ENCODE measurements around the gene PIM3.

Gene PIM3

GRCh38 chr22:49960159-49961004, at the start of gene PIM3:
TSS of gene PIM3 (plus strand) at chr22:49960772. CDS start at chr22:49960948, 176 bp downstream.
- DNase-seq: peak; percentile 96

GRCh38 chr22:49911881-49912625, 48.5 kb upstream of the PIM3 start:
- DNase-seq: no peak

DNA sequence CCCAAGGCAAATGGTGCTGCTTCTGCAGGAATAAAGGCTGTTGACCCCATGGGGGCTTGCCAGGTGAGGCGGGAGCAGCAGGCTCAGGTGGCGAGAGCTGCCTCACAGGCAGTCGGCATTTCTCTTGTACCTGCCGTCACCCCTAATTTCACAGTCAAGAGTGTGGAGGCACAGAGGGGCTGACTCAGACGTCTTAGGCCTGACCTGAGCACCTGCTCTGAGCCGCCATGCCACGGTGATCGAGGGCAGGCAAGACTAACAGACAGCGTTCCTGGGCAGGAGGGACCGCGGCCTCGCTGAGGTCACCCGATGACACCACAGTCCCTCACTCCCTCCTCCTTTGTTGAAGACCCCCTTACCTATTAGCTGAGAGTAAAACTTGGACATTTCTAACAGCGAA, 47.5 kb upstream of the PIM3 start:
- DNase-seq: no peak

DNA sequence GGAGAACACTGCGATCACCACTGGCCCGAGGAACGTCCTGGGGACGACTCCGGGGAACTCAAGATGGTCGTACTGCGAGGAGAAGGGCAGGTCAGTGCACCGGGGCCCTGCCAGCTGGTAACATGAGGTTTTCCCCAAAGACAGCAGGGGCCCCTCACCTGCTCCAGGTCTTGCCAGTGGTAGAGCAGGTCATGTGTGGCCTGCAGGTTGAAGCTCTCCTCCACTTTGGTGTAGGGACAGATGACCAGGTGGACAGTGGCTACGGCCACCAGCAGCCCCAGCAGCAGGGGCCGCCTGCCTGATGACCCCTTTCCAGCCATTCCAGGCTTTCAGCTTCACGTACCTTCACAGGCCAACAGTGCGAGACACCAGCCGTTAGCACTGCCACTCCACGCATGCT, 47.1 kb upstream of the PIM3 start:
- no peak for DNase-seq

DNA sequence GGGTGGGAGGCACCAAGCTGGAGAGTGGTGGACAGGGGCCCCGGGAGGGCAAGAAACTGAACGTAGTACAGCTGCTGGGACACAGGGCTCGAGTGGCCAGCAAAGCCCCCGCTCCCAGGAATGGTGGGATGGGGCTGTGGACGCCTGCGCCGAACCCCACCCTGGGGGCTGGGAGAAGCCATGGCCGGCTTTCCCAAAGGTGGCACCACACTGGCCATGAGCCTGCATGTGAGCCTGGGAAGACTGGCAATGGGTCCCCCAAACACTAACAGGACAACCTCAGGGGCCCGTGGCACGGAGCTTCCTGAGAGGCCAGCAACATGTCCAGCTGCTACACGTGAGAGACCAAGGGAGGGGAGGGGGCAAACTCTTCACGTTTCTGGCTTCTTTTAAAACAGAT, 46.3 kb upstream of the PIM3 start:
- DNase-seq: no peak

- no peak for DNase-seq
Measured at GRCh38 chr22:49915610-49916009, 45.0 kb upstream of the PIM3 start.

DNA sequence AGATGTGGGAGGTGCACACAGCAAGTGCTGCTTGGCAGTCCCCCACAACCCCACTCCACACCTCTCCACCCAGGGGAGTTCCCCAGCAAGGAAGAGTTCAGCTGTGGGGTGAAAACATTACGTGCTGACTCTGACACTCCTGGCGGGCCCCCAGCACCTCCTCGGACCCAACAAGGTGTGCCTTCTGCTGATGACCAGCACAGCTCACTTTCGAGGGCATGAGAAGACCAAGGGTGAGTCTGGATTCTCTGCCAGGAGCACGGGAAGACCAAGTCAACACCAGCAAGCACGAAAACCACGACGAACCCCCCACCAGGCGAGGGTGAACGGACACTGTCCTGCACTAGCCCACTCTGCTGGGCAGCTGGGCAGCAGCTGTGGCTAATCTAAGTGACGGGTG, 43.7 kb upstream of the PIM3 start:
- no peak for DNase-seq

DNA sequence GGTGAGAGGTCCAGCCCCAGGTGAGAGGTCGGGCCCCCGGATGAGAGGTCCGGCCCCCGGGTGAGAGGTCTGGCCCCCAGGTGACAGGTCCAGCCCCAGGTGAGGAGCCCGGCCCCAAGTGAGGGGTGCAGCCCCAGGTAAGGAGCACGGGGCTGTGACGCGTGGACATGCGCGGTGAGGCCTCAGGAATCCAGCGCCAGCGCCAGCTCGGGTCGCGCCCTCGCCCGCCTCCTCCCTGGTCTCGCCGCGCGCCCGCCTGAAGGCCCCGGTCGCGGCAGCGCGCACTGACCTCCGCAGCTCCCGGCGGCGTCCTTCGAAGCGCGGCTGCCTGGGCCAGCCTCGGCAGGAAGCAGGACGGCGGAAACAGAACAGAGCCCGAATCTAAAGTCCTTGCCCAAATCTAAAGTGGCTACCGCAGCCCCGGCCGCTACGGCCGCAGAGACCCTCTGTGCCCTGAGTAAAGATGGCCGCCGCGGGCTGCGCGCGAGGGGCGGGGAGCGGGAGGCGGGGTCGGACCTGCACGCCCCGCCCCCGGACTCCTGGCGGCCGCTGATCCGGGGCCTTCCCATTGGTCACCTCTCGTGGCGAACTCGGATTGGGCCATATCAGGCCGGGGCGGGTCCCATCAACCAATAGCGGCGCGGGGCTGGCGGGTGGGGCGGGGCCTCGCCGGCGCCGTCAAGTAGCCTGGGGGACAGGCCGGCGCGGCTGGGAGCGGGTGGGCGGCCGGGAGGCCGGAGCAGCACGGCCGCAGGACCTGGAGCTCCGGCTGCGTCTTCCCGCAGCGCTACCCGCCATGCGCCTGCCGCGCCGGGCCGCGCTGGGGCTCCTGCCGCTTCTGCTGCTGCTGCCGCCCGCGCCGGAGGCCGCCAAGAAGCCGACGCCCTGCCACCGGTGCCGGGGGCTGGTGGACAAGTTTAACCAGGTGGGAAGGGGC, 42.3 kb upstream of the PIM3 start, which contains the start of the genes ALG12 and CRELD2:
TSS of gene ALG12 (minus strand) at position 465 of the 937 bp plus-strand sequence. CDS start 4,673 bp downstream, outside the sequence.
TSS of gene CRELD2 (plus strand) at position 661 of the 937 bp plus-strand sequence. CDS start at position 797, 136 bp downstream.
- DNase-seq: peak; percentile 94

DNA sequence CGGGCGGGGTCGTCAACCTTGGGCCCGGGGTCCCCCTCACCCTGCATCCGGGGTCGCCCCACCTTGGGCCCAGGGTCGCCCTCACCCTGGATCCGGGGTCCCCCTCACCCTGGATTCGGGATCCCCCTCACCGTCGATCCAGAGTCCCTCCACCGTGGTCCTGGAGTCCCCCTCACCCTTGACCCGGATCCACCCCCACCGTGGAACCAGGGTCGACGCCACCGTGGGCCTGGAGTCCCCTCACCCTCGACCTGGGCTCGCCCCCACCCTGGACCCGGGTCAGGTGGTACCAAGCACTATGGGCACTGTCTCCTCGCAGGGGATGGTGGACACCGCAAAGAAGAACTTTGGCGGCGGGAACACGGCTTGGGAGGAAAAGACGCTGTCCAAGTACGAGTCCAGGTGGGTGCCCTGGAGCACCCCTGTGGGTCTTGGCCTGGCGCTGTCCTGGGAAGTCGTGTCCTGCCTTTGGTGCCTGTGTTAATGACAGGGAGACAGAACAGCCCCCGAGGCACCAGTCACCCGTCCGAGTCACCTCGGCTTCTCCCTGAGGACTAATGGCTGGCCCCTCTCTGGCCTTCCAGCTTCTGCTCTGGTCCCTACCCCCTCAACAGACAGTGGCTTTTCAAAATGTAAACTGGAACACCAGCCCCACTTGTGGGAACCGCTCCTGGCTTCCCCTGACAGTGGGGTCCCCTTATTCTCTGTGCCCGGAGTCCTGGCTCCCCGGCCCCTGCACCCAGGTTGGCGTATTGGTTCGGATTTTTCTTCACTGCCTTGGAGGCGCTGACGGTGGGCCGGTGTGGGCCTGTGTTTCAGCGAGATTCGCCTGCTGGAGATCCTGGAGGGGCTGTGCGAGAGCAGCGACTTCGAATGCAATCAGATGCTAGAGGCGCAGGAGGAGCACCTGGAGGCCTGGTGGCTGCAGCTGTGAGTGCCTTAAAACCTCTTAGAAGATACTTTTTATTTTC, 41.4 kb upstream of the PIM3 start:
- no peak for DNase-seq

DNA sequence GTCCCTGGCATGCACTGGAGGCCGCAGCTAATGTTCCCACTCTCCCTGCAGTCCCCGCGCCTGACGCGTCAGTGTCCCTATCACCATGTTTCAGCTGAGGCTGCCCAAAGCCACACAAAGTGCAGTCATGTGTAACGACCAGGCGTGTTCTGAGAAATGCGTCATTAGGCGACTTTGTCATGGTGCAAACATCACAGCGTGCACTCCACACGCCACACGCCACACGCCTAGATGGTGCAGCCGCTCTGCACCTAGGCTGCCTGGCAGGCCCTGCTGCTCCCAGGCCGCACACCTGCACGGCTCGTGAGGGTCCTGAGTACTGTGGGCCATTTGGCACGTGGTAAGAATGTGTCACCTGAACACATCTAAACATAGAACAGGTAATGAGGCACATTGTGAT, 39.7 kb upstream of the PIM3 start:
- no peak for DNase-seq

GRCh38 chr22:49921508-49922278, 38.9 kb upstream of the PIM3 start:
- DNase-seq: no peak

GRCh38 chr22:49922484-49922883, 38.1 kb upstream of the PIM3 start:
- DNase-seq: no peak

DNA sequence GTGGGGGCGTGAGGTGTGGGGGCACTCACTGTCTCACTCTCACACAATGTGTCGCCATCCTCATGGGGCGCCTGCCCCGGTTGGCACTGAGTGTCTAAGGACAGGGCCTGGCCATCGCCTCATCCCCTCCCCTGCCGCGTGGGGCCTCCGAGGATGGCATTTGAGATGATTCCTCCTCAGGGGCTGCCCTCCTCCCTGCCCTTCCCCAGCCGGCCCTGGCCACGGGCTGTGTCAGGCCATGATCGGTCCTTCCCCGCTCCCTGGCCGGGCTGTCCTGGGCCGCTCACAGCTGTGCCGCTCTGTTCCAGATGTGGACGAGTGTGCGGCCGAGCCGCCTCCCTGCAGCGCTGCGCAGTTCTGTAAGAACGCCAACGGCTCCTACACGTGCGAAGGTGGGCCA, 37.6 kb upstream of the PIM3 start:
- no peak for DNase-seq

DNA sequence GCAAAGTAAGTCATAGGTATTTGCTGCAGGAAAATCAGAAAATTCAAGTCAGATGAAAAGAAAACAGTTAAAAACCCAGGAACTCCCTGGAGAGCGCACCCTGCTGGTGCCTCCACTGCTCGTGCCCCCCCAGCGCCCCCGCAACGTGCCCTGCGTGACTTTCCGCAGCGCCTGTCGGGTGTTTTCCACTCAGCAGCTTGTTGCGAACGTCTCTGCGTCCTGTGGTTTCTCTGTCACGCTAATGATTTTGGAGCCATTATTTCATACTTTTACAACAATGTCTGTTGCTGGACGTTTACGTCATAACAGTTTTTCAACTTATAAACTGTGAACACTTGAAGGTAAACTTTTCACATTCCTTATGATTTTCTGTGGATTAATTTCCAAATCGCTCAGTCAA, 37.1 kb upstream of the PIM3 start:
- no peak for DNase-seq

DNA sequence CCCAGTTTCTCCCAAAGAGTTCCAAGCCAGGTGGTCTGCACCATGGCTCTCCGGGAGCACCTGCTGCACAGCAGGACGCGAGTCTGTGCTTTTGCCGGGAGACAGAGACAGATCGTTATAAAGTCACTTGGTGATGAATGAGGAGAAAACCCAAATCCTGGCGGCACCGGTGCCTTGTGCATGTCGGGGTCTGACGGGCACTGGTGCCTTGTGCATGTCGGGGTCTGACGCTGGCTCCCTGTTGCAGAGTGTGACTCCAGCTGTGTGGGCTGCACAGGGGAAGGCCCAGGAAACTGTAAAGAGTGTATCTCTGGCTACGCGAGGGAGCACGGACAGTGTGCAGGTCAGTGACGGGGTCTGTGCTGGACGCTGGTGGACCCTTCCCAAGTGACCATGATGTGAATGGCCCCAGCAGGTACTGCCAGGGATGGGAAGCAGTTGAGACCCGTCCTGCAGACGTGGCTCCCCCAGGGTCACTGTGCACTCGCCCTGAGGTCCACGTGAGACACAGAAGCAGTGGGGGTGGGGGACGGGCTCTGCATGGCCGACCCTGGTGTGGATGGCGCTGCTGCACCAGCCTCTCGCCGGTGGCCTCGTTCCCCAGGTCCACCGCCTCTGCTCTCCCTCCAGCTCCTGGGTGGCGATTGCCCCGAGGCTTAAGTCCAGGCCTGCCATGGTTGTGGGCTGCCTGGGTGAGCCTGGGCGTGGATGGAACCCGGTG, 36.3 kb upstream of the PIM3 start:
- no peak for DNase-seq

DNA sequence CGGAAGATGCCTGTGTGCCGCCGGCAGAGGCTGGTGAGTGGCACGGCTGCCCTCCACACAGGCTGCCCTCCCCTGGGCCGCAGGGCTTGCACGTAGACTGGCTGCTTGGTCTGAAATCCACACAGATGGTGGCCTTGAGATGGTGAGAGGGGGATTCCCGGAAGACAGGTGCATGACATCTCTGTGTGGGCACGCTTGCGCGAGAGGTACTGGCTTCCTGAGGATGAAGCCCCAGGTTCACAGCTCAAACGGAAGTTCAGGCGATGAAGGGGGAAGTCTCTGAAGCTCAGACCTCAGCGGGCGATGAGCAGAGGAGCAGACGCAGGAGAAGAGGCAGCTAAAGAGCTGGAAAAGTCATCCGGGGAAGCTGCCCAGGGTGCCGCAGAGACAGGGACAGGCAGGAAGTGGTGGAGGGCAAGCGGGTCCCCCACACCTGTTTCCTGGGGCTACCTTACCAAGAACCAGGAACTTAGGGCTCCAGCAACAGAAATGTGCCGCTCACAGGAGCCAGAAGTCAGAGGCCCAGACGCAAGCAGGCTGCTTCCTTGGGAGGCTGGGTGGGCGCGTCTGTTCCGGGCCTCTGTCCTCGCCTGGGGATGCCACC, 34.9 kb upstream of the PIM3 start:
- DNase-seq: no peak

DNA sequence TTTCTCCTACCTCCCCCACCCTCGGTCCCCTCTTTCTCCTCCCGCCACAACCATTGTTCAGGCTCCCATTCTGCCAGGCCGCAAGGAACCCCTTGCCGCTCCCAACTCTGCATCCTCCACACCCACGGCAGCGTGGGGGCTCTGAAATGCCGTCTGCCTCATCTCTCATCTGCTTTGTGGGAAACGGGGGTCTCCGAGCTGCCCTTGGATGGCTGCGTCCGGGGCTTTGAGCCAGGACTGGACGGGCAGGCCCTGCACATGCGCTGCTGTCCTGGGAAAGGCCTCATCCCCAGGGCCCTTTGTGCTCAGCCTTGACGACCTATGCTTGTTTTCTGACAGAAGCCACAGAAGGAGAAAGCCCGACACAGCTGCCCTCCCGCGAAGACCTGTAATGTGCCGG, 33.7 kb upstream of the PIM3 start:
- no peak for DNase-seq

DNA sequence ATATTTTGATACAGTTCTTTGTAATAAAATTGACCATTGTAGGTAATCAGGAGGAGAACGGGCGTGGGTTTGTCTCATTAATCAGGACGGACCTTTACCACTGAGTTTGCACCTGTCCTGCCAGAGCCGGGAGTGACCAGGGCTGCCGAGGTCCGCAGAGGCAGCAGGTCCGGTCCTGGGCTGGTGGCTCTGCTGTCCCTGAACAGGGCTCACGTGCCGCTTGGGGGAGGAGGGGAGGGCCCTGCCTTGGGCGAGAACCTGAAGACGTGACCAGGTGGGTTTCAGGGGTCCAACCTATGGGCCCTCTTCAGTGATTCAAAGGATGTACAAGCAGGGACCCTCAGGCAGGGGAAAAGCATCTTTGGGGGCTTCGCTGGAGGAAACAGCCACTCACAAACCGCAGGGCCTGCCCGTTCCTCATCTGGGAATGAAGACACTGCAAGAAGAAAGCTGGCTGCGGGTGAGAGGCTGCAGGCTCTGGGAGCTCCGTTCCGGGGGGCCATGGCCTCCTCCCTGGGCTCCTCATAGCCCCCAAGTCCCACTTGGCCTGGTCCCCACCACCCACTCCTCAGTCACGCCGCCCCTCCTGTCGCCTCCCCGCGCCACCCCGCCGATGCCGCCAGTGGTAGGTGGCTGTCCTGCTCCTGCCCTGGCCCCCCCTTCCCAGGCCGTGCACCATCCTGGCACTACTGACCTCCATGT, 32.9 kb upstream of the PIM3 start:
- no peak for DNase-seq

DNA sequence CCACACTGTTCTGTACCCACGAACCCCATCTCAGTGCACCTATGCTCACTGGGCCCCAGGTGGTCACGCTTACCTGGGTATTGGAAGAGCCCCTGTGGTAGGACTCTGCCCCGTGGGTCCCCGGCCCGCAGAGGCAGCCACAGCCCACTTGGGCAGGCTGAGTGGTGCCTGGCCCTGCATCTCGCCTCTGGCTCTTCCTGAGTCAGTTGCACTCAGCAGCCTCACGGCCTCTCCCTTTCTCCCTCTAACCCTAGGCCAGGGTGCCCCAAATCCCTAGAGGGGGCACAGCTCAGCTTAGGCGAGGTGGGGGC, 32.4 kb upstream of the PIM3 start:
- DNase-seq: no peak

All from NCI-H2171 treated with DMSO at 0.1 percent for 48 hours (cell line).